Measurements from ENCODE around the gene CXCL9. TPM values are rescaled to one million over a fixed set of nuclear protein-coding genes. Genes with fewer than 3 reads are reported as not detected.
"Not testable (repeated sequence)": the region's sequence is repeated elsewhere in the genome, so short reads cannot be mapped to it uniquely, and the experiment has no call there.

Gene CXCL9
- total RNA-seq, 1 experiment from 2014 or later = not detected

DNA sequence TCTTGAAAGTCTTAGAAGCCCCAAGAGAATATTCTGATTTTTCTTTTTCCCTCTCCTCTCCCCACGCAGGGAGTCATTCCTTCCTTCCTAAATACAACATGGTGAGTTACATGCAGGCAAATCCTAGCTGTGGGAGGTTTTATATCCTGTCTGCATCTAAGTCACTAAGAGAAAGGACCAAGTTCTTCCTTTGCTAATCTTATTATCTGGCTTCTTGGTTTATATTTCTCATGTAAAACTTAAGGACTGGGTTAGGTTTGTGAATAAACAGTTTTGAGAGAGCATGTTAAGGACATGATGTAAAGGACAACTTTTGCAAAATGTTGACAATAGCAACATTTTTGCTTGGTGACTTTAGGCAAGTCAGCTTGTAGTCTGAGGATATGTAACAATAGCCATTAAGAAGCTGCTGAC is 5.1 kb upstream of the CXCL9 start:
- no peak for DNase-seq (ENCODE audit: low read depth)

DNA sequence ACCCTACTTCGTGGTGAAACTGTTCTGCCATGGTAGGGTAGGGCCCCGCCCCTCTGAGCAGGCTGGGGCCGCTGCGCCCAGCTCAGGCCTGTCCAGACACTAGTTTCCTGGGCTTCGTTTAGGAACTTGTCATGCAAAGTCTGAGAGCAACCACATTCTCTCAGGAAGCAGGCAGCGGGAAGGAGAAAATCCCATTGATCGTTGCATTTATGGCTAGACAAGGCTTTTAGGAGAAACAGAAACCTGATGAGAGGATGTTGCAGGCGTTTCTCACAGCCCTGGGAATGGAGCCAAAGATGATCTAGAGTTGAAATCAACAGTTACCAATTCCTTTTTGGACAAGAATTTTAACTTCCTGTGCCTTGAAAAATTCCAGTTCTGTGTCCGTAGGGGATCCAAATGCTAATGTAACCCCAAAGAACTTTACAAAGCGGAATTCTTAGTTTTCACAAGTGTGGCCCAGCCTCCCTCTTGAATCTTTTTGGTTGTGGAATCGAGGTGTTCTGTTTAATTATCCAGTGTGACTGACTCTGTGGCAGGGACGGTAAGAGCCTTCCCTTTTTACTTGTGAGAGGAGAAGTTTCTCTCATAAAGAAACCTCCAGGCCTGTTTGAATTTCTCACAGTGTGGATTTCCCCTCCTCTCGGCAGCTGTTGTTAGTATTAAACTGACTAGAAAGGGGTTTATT is 4.5 kb upstream of the CXCL9 start:
- DNase-seq (ENCODE audit: low read depth) = peak; percentile 43

DNA sequence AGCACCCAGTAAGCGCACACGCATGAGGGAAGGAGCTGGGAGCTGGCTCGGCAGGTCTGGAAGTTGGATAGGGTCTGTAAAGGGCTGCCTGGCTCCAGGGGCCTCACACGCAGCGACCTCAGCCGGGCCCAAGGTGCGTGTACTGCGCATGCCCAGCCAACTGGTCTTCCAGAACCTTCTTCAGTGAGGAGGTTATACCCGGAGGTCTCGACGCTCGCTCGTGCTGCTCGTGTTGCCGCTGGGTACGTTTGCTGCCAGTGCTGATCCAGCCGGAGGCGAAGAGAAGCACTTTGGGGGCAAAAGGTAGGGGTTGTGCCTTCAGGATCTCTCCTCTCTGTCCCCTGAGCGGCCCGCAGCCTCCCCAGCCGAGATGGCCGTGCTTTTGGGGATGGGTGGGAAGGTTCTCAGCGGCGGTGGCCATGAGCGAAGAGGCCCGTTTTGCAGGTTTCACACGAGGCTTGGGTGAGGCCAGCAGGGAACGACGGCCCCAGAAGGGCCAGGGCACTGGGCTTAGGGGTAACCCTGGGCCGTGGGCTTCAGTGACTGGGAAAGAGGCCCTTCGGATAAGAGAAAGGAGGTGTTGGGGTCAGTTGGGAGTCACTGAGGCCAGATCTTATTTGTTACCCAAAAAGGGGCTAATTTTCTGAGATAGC is 3.8 kb upstream of the CXCL9 start:
- DNase-seq (ENCODE audit: low read depth) = no peak

GRCh38 chr4:76010576-76010975 is 3.3 kb upstream of the CXCL9 start:
- no peak for DNase-seq (ENCODE audit: low read depth)

- no peak for DNase-seq (ENCODE audit: low read depth)
Observed at GRCh38 chr4:76009311-76009710, 2.0 kb upstream of the CXCL9 start.

DNA sequence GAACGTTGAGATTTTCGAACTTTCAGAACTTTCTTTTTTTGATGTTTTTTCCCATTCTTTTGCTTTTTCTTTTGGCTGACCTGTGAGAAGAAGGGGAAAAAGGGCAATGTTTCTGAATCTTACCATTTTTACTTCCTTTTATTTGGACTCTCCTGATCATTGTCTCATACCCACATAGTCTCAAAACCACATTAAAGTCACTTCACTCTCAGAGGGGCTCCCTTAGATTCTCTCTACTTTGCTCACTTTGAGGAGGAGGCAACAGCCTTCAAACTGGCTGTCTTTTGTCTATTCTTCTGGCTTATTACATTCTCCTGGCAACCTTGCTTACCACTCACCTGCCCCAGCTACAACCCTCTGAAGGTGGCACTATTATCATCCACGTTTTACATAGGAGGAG is 3.7 kb downstream of the CXCL9 start:
- no peak for DNase-seq (ENCODE audit: low read depth)

DNA sequence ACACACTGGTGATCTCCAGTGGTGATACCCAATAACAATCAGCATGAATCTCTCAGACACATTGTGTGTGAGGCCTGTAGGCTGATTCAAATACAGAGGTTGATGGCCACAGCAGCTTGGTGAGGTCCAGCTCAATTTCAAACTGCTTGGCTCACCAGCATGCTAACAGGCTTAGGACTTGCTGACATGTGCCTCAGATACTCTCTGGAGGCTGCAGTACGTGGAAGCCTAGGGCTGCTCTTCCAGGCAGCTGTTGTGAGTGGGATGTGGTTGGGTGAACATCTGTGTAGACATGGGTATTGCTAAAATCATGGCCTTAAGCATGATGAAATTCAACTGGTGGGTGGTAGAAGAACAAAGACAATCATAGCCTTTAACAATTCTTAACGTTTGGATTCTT is 4.3 kb downstream of the CXCL9 start:
- peak; percentile 25 for DNase-seq (ENCODE audit: low read depth)

DNA sequence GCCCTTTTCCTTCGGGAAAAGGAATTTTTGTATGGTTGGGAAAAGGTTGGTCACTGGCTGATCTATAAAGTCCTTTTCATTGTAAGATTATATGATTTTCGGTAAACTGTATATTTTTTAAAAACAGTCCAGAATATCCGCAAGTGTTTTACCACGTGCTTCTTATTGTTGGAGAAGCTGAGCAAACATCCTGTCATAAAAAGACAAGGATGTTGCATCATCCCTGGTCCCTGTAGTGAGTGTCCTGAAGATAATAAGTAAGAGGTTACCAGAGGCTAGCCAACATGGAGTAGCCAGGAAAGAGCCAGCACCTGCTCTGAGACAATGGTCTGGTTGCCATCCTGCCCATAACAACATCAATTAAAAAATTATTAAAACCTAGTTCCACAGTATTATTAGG is 5.1 kb downstream of the CXCL9 start:
- DNase-seq (ENCODE audit: low read depth) = no peak

DNA sequence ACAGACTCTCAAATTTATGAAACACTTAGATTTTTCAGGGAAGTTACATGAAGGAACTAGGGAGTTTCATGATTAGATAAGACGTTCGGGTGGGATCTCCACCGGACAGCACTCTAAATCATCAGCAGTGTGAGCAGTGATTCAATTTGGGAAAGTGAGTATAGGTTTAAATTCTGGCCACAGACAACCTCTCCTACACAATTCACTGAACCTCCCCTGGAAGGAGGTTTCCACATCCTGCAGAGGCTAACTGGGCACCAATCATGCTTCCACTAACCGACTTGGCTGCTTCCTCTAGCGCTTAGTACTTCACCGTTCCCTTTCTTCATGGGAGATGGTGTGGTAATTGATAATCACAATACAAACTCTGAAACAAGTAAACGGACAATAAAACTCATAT is 5.6 kb downstream of the CXCL9 start:
- no peak for DNase-seq (ENCODE audit: low read depth)

- DNase-seq (ENCODE audit: low read depth) = no peak
Observed at GRCh38 chr4:76000279-76000678, 7.0 kb downstream of the CXCL9 start.

GRCh38 chr4:75998525-75999147 is 8.7 kb downstream of the CXCL9 start:
- not testable (repeated sequence) for DNase-seq (ENCODE audit: low read depth)

- DNase-seq (ENCODE audit: low read depth) = no peak
Observed at GRCh38 chr4:75997946-75998345, 9.4 kb downstream of the CXCL9 start.

GRCh38 chr4:75997081-75997480 is 10.2 kb downstream of the CXCL9 start:
- DNase-seq (ENCODE audit: low read depth) = no peak

DNA sequence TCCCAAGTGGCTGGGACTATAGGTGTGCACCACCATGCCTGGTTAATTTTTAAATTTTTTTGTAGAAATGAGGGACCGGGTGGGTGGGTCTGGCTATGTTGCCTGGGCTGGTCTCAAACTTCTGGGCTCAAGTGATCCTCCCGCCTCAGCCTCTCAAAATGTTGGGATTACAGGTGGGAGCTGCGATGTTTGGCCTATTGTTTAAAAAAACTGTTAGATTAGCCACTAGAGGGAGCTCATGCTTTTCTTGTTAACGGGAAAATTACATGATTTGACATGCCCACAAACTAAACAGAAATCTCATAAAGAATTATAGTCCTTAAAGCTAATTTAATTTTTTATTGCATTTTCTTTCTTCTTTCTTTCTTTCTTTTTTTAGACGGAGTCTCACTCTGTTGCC is 11.6 kb downstream of the CXCL9 start:
- peak; percentile 50 for DNase-seq (ENCODE audit: low read depth)

DNA sequence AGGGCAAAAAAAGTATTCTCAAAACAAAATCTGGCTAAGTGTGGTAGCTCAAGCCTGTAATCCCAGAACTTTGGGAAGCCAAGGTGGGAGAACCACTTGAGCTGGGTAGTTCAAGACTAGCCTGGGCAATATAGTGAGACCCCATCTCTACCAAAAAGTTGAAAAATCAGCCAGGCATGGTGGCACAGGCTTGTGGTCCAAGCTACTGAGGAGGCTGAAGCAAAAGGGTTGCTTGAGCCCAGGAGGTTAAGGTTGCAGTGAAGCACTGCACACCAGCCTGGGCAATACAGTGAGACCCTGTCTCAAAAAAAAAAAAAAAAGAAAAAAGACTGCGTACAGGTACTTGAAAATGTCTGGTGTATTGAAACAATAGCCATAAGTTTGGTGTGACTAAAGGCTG is 14.8 kb downstream of the CXCL9 start:
- DNase-seq (ENCODE audit: low read depth) = no peak

DNA sequence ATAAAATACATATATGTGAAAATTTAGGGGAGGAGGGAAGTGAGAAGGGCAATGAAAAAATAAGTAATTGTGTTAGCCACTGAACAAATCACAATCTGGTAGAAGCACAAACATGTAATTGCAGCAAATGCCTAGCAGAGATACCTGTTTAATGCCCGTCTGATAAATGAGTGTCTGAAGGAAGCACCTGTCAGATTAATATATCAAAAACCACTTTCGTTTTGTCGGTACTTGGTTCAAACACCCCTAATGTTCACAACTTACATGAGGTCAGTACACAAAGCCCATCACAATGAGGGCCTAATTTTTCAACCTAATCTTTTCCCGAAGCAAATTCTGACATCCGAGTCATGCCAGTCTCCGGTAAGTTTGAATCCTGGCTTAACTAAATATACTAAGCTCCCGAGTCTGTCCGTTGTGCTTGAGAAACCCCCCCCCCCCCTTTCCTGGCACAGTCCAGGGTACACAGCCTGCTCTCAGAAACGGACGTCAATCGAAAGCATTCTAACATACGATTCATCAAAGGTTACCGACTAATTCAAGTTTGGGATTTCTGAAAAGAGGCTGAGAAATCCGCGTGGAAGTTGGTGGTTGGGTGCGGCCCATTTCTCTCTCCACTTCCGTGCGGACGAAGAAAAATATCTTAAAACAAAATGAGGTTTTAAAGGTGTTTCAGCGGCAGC is 17.3 kb downstream of the CXCL9 start:
- DNase-seq (ENCODE audit: low read depth) = no peak

GRCh38 chr4:75985116-75985515 is 22.2 kb downstream of the CXCL9 start:
- DNase-seq (ENCODE audit: low read depth) = peak; percentile 81

DNA sequence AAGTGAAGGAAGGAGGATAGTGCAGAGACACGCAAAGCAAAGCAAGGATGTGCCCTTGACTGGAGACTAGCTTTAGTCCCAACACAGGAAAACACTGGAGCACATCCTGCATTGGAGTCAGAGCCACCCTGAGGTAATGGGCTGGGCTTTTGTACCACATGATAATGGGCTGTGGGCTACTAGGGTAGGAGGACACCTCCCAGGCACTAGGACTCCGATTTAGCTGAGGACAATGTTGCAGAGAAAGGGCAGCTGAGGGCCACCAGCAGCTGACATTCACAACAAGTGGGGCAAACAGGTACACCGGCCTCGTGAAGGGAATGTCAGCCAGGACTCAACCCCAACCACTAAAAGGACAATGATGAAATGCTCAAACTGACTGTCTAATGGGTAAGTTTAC is 26.7 kb downstream of the CXCL9 start:
- no peak for DNase-seq (ENCODE audit: low read depth)

- DNase-seq (ENCODE audit: low read depth) = no peak
Observed at GRCh38 chr4:75976177-75976576, 31.1 kb downstream of the CXCL9 start.

DNA sequence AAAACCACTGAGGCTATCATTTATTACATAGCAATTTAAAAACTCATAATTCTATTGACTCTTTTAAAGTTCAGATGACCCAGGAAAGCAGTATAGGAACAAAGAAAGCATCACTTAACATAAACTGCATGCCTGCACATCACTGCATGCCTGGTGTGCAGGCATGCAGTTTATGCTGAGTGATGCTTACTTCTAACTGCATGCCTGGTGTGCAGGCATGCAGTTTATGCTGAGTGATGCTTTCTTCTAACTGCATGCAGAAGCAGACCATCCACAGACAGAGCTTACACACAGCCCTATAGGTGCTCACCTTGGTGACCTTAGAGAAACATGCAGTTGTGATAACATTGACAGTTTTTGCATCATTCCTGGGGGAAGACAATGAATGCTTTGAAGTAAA is 33.5 kb downstream of the CXCL9 start:
- no peak for DNase-seq (ENCODE audit: low read depth)

GRCh38 chr4:75968084-75968483 is 39.2 kb downstream of the CXCL9 start:
- DNase-seq (ENCODE audit: low read depth) = no peak

- no peak for DNase-seq (ENCODE audit: low read depth)
Observed at GRCh38 chr4:75963558-75963957, 43.8 kb downstream of the CXCL9 start.
